Hepatocyte (in vitro differentiated cells): ENCODE measurements around the gene SBNO2. TPM values are rescaled to one million over a fixed set of nuclear protein-coding genes. Genes with fewer than 3 reads are reported as not detected.

ENCODE experiments used
- DNase-seq: peaks from one replicate; pipeline ENCODE4 v3.0.0-alpha.2; 2016; ENCODE audit warnings: low spot score
- H2AFZ ChIP-seq: fragments of 200-600 bp; sonication (generic); 2 replicates; pipeline ENCODE4 v1.6.0; 2016; ENCODE audit warnings: antibody characterized with exemption, mild to moderate bottlenecking
- H3K27ac ChIP-seq: fragments of 200-600 bp; sonication (generic); 2 replicates; pipeline ENCODE4 v1.5.1; 2016; ENCODE audit warnings: mild to moderate bottlenecking
- H3K27me3 ChIP-seq: fragments of 200-600 bp; sonication (generic); 2 replicates; pipeline ENCODE4 v1.6.1; 2016
- H3K36me3 ChIP-seq: fragments of 200-600 bp; sonication (generic); replicated peaks from 2 replicates; pipeline ENCODE4 v1.5.1; 2016; ENCODE audit warnings: low read depth; ENCODE audit not compliant: insufficient read depth
- H3K4me1 ChIP-seq: fragments of 200-600 bp; sonication (generic); 2 replicates; pipeline ENCODE4 v1.5.1; 2016; ENCODE audit warnings: mild to moderate bottlenecking, moderate library complexity; ENCODE audit not compliant: insufficient read depth
- H3K4me2 ChIP-seq: fragments of 200-600 bp; sonication (generic); 2 replicates; pipeline ENCODE4 v1.6.0; 2016
- H3K4me3 ChIP-seq: fragments of 200-600 bp; sonication (generic); 2 replicates; pipeline ENCODE4 v1.5.1; 2016; ENCODE audit warnings: mild to moderate bottlenecking
- H3K79me2 ChIP-seq: fragments of 200-600 bp; sonication (generic); 2 replicates; pipeline ENCODE4 v1.6.0; 2017; ENCODE audit warnings: mild to moderate bottlenecking
- H3K9me2 ChIP-seq: fragments of 200-600 bp; sonication (generic); replicated peaks from 2 replicates; pipeline ENCODE4 v1.6.0; 2017; ENCODE audit warnings: mild to moderate bottlenecking; ENCODE audit not compliant: insufficient read depth
- H3K9me3 ChIP-seq: fragments of 200-600 bp; sonication (generic); 2 replicates; pipeline ENCODE4 v1.5.1; 2016; ENCODE audit warnings: low read depth, mild to moderate bottlenecking
- H4K20me1 ChIP-seq: fragments of 200-600 bp; sonication (generic); 2 replicates; pipeline ENCODE4 v1.6.0; 2016; ENCODE audit warnings: mild to moderate bottlenecking; ENCODE audit not compliant: insufficient read depth, poor library complexity, severe bottlenecking
- EZH2 ChIP-seq: fragments of 200-600 bp; sonication (generic); IDR thresholded peaks from 2 replicates; pipeline ENCODE4 v1.6.1; 2016; ENCODE audit warnings: antibody characterized with exemption, mild to moderate bottlenecking, borderline replicate concordance
- EZH2phosphoT487 ChIP-seq: fragments of 200-600 bp; sonication (generic); IDR thresholded peaks from one replicate; pipeline ENCODE4 v1.6.1; 2018; ENCODE audit warnings: antibody characterized with exemption, mild to moderate bottlenecking, low read depth, moderate library complexity; ENCODE audit not compliant: unreplicated experiment, severe bottlenecking
- WGBS: methylation state at CpG from one replicate; pipeline ENCODE4 v1.1.6; 2016; ENCODE audit warnings: low lambda C conversion rate; ENCODE audit errors: missing lambda C conversion rate; 5-methylcytosine and 5-hydroxymethylcytosine counted together
- polyA plus RNA-seq: library from polyadenylated mRNA; unstranded; fragments of >200 nt; fragmentation: Nextera tagmentation; extraction: Ambion mirVana; gene quantifications from 2 replicates; pipeline ENCODE4 v1.2.1, GENCODE V29; 2016
- total RNA-seq: library from RNA; depleted of rRNA; stranded (reverse); fragments of >200 nt; gene quantifications from 2 replicates; pipeline ENCODE4 v1.2.3, GENCODE V29; 2014
- TF ChIP-seq, protein P1 (sequence below): fragments of 200-600 bp; sonication (generic); IDR thresholded peaks from 2 replicates; pipeline ENCODE4 v1.5.1; 2016; ENCODE audit warnings: antibody characterized with exemption, mild to moderate bottlenecking; ENCODE audit not compliant: poor library complexity

The SBNO2 gene
- total and polyA plus RNA-seq, 2 experiments from 2014 or later, result 12.7 to 15.6 TPM

DNA sequence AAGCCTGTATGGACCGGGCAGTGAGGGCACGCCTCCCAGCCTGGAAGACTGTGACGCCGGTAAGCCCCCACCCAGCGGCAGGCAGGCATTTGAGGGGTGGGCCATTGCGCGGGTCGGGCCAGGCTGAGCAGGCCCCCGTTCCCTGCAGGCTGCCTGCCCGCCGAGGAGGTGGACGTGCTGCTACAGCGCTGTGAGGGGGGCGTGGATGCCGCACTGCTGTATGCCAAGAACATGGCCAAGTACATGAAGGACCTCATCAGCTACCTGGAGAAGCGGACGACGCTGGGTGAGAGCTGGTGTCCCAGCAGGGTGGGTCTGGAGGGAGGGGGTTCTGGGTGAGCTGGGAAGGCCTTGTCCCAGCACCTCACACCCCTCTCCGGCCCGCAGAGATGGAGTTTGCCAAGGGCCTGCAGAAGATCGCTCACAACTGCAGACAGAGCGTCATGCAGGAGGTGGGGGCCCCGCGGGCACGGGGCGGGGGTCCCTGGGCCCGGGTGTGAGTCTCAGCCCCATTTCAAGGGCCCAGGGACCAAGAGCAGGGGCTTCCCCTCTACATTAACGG, 100.0 kb downstream of the SBNO2 start:
- Histone ChIP-seq H2AFZ (no peak overlapping the region), H3K4me3 (no peak overlapping the region), H3K27me3 (peaks cover 31% of the 10 kb centered on the region), H3K4me2 (no peak overlapping the region), H3K9me3 (no peaks in the 10 kb centered on the region), H3K9me2 (no peaks in the 10 kb centered on the region), H3K27ac (no peak overlapping the region), H3K36me3 (no peaks in the 10 kb centered on the region), H3K79me2 (no peaks in the 10 kb centered on the region), H4K20me1 (no peaks in the 10 kb centered on the region), H3K4me1 (no peaks in the 10 kb centered on the region)
- WGBS, result 91% methylated on average over 19 of the region's 28 CpGs
- TF ChIP-seq, protein P1, sequence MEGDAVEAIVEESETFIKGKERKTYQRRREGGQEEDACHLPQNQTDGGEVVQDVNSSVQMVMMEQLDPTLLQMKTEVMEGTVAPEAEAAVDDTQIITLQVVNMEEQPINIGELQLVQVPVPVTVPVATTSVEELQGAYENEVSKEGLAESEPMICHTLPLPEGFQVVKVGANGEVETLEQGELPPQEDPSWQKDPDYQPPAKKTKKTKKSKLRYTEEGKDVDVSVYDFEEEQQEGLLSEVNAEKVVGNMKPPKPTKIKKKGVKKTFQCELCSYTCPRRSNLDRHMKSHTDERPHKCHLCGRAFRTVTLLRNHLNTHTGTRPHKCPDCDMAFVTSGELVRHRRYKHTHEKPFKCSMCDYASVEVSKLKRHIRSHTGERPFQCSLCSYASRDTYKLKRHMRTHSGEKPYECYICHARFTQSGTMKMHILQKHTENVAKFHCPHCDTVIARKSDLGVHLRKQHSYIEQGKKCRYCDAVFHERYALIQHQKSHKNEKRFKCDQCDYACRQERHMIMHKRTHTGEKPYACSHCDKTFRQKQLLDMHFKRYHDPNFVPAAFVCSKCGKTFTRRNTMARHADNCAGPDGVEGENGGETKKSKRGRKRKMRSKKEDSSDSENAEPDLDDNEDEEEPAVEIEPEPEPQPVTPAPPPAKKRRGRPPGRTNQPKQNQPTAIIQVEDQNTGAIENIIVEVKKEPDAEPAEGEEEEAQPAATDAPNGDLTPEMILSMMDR, result no peak
- DNase-seq, result no peak

DNA sequence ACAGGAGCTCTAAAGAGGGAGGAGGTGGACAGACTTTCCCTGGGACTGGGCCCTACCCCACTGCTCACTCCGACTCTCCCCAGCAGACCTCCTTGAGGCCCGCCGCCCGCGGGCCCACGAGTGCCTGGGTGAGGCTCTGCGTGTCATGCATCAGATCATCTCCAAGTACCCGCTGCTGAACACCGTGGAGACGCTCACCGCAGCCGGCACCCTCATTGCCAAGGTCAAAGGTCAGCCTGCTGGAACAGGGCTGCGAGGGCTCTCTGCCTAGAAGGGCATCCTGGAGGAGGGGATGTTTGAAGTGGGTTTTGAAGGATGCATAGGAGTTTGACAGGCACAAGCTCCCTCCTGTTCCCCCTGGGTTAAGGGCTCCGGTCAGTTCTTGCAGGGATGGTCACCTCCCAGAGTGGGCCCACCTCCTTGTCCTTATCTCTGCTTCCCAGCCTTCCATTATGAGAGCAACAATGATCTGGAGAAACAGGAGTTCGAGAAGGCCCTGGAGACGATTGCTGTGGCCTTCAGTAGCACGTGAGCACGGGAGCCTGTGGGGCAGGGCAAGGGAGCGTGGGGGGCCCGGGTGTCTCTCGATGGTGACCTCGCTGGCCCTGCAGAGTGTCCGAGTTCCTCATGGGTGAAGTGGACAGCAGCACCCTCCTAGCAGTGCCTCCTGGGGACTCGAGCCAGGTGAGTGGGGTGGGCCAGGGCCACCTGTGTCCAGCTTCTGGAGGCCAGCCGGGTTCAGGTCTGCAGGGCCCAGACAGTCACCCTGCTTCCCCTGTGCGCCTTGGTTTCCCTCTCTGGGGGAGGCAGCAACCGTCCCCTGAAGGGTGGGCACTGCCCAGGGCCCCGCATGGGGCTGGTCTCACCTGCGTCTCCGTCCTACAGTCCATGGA, 100.8 kb downstream of the SBNO2 start:
- Histone ChIP-seq H3K36me3 (no peaks in the 10 kb centered on the region), H3K27me3 (peaks cover 37% of the 10 kb centered on the region), H3K27ac (no peak overlapping the region), H3K9me2 (no peaks in the 10 kb centered on the region), H2AFZ (no peak overlapping the region), H4K20me1 (no peaks in the 10 kb centered on the region), H3K9me3 (no peaks in the 10 kb centered on the region), H3K4me2 (no peak overlapping the region), H3K4me1 (no peaks in the 10 kb centered on the region), H3K4me3 (no peak overlapping the region), H3K79me2 (no peaks in the 10 kb centered on the region)
- 88% methylated on average over 30 of the region's 30 CpGs for WGBS
- TF ChIP-seq, protein P1, result no peak
- TF ChIP-seq EZH2 (no peak), EZH2phosphoT487 (no peak)
- DNase-seq, result no peak

DNA sequence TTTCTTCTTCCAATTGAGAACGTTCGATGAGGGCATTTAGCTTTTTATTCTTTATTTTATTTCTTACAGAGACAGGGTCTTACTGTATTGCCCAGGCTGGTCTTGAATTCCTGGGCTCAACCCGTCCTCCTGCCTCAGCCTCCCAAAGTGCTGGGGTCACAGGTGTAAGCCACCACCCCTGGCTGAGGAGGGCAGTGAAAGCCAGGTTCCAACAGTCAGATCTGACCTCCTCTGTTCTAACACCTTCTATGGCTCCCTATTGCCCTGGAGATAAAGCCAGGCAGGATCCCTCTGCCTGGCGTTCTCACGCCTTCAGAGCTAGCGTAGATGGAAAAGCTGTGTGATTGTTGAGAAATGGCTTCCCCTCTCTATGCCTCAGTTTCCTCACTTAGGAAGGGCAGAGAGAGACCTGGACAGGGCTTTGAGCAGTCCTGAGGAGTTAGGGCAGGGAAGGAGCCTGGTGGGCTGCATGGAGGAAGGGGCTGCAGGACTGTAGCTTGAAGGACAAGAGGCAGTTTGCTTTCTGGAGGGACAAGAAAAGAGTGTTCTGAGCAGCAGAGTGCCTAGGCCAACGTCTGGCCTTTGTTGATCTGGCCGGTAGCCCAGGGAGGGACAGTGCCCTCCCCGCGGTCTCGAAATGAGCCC, 101.6 kb downstream of the SBNO2 start:
- no peak for DNase-seq
- no peak for TF ChIP-seq EZH2
- TF ChIP-seq, protein P1, result no peak
- no peak for TF ChIP-seq EZH2phosphoT487
- Histone ChIP-seq H3K27ac (no peak overlapping the region), H3K4me1 (no peaks in the 10 kb centered on the region), H4K20me1 (no peaks in the 10 kb centered on the region), H3K79me2 (no peaks in the 10 kb centered on the region), H3K9me3 (no peaks in the 10 kb centered on the region), H3K9me2 (no peaks in the 10 kb centered on the region), H3K36me3 (no peaks in the 10 kb centered on the region), H3K4me3 (no peak overlapping the region), H3K27me3 (peaks cover 42% of the 10 kb centered on the region), H2AFZ (no peak overlapping the region), H3K4me2 (no peak overlapping the region)
- WGBS, result 94% methylated on average over 11 of the region's 11 CpGs
